Putamen (tissue), 1 donor: ENCODE data around the gene FCER1G.

ENCODE experiments used
- DNase-seq: peaks from one replicate; pipeline ENCODE4 v3.0.0-alpha.2; 2016; ENCODE audit warnings: low spot score

The FCER1G gene

GRCh38 chr1:161266202-161266601 lies 51.1 kb downstream of the FCER1G start:
- no peak for DNase-seq

- DNase-seq = no peak
Observed at GRCh38 chr1:161266836-161267235, 51.7 kb downstream of the FCER1G start.

GRCh38 chr1:161267321-161267720 lies 52.2 kb downstream of the FCER1G start:
- no peak for DNase-seq
